ENCODE data around the gene ARID1B. TPM values are rescaled to one million over a fixed set of nuclear protein-coding genes. Genes with fewer than 3 reads are reported as not detected.

Gene ARID1B
- total and polyA plus RNA-seq, 2 donors (not counting 1 experiment from before 2014, with no cell fraction given), result 47.2 to 280 TPM

DNA sequence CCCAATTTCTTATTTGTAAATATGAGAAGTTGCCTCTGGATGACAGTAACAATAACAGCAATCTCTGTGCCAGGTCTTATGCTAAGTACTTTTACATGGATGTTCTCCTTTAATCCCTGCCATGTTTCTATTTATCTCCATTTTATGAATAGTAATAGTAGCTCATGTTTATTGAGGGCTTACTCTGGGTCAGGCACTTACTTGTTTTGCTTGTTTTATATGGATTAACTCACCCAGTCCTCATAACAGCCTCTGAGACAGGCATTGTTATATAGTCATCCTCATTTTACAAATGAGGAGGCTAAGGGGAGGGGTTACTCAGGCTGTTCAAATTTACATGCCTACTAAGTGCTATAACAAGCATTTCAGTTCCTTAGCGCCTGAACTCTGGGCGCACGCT, 64.3 kb downstream of the ARID1B start:
- no peak overlapping the region for H3K4me3 ChIP-seq (ENCODE audit: control extremely low read depth in 1 of 5, extremely low read depth in 1 of 5, insufficient read depth in 1 of 5, low read depth in 2 of 5, low read length in 4 of 5)
- H3K27ac Mint-ChIP-seq, result no peak overlapping the region
- peaks cover 47 to 52% of the 10 kb centered on the region in 2 donors for H3K4me1 ChIP-seq (ENCODE audit: control insufficient read depth in 2 of 2, insufficient read depth in 2 of 2, low read length in 2 of 2)
- no peak overlapping the region for H3K9ac ChIP-seq (ENCODE audit: low read length)
- ATAC-seq (ENCODE audit: low read depth) (no peak), DNase-seq (no peak)
- no peaks in the 10 kb centered on the region for H3K27me3 Mint-ChIP-seq
- no peak overlapping the region for H3K4me2 ChIP-seq (replicated peaks; ENCODE audit: low read depth, low read length, poor library complexity, severe bottlenecking)
- H3K4me3 Mint-ChIP-seq, result no peak overlapping the region
- peaks cover 69% of the 10 kb centered on the region for H3K4me1 Mint-ChIP-seq
- peaks cover 48% of the 10 kb centered on the region for H4K20me1 ChIP-seq (ENCODE audit: control insufficient read depth, insufficient read depth, low read length, poor library complexity, severe bottlenecking)
- ChIA-PET POLR2A (no interaction called here), CTCF (no interaction called here)
- no peak overlapping the region for H3K27ac ChIP-seq (ENCODE audit: low read length in 2 of 2)
- H3K27me3 ChIP-seq (replicated peaks in 1 of 4; ENCODE audit: control extremely low read depth in 1 of 4, control insufficient read depth in 3 of 4, insufficient read depth in 4 of 4, low read length in 3 of 4), result no peaks in the 10 kb centered on the region
- H3K9me3 Mint-ChIP-seq (ENCODE audit: insufficient read depth), result no peaks in the 10 kb centered on the region
- H3K9me3 ChIP-seq (ENCODE audit: control extremely low read depth in 1 of 3, control insufficient read depth in 2 of 3, insufficient read depth in 1 of 3, low read length in 2 of 3), result peaks cover 0 to 3% (median 0%) of the 10 kb centered on the region in 3 donors
- WGBS (ENCODE audit: insufficient coverage), result no CpG with 5 or more reads among the region's 3 CpGs
- peaks cover 96% of the 10 kb centered on the region for H3K79me2 ChIP-seq (ENCODE audit: control insufficient read depth, insufficient read depth, low read length)
- TF ChIP-seq EZH2 (IDR thresholded peaks at IDR 0.05; ENCODE audit: borderline replicate concordance, insufficient read depth, low read depth, low read length, poor library complexity, severe bottlenecking) (no peak), CTCF (IDR thresholded peaks at IDR 0.05) (no peak)
- intact Hi-C loops (cut with micrococcal nuclease), result loop anchor here (1.0 to 5.0 kb wide), 2 partner anchors 8 to 34 kb away; no protein-coding TSS in a partner anchor
- peaks cover 0 to 1% of the 10 kb centered on the region in 2 experiments for H3K36me3 ChIP-seq (replicated peaks in 1 of 2; ENCODE audit: control extremely low read depth in 1 of 2, control insufficient read depth in 1 of 2, extremely low read depth in 1 of 2, insufficient read depth in 2 of 2, low read length in 1 of 2)
- H2AFZ ChIP-seq (ENCODE audit: insufficient read depth, low read depth, low read length, poor library complexity, severe bottlenecking), result no peak overlapping the region

GRCh38 chr6:156842598-156843250, 65.5 kb downstream of the ARID1B start:
- H3K9me3 ChIP-seq (ENCODE audit: control extremely low read depth in 1 of 3, control insufficient read depth in 2 of 3, insufficient read depth in 1 of 3, low read length in 2 of 3), result peaks cover 0 to 3% (median 0%) of the 10 kb centered on the region in 3 donors
- intact Hi-C loops (cut with micrococcal nuclease), result loop anchor here (5.0 kb wide), 1 partner anchor 35 kb away; no protein-coding TSS in a partner anchor
- no peaks in the 10 kb centered on the region for H3K36me3 ChIP-seq (replicated peaks in 1 of 2; ENCODE audit: control extremely low read depth in 1 of 2, control insufficient read depth in 1 of 2, extremely low read depth in 1 of 2, insufficient read depth in 2 of 2, low read length in 1 of 2)
- Mint-ChIP-seq H3K27ac (peak overlapping the region; percentile 16), H3K27me3 (no peaks in the 10 kb centered on the region), H3K4me3 (no peak overlapping the region), H3K9me3 (ENCODE audit: insufficient read depth) (no peaks in the 10 kb centered on the region), H3K4me1 (peaks cover 81% of the 10 kb centered on the region)
- ChIA-PET CTCF (no interaction called here), POLR2A (no interaction called here)
- H3K4me1 ChIP-seq (ENCODE audit: control insufficient read depth in 2 of 2, insufficient read depth in 2 of 2, low read length in 2 of 2), result peaks cover 57 to 60% of the 10 kb centered on the region in 2 donors
- peaks cover 98% of the 10 kb centered on the region for H3K79me2 ChIP-seq (ENCODE audit: control insufficient read depth, insufficient read depth, low read length)
- H3K4me3 ChIP-seq (ENCODE audit: control extremely low read depth in 1 of 5, extremely low read depth in 1 of 5, insufficient read depth in 1 of 5, low read depth in 2 of 5, low read length in 4 of 5), result no peak overlapping the region
- no CpG with 5 or more reads among the region's 3 CpGs for WGBS (ENCODE audit: insufficient coverage)
- ATAC-seq (ENCODE audit: low read depth), result no peak
- H3K4me2 ChIP-seq (replicated peaks; ENCODE audit: low read depth, low read length, poor library complexity, severe bottlenecking), result no peak overlapping the region
- peak overlapping the region in 1 of 2 donors; percentile 22 for H3K27ac ChIP-seq (ENCODE audit: low read length in 2 of 2)
- H4K20me1 ChIP-seq (ENCODE audit: control insufficient read depth, insufficient read depth, low read length, poor library complexity, severe bottlenecking), result peaks cover 51% of the 10 kb centered on the region
- H3K27me3 ChIP-seq (replicated peaks in 1 of 4; ENCODE audit: control extremely low read depth in 1 of 4, control insufficient read depth in 3 of 4, insufficient read depth in 4 of 4, low read length in 3 of 4), result no peaks in the 10 kb centered on the region
- no peak for TF ChIP-seq CTCF (IDR thresholded peaks at IDR 0.05)
- no peak for TF ChIP-seq EZH2 (IDR thresholded peaks at IDR 0.05; ENCODE audit: borderline replicate concordance, insufficient read depth, low read depth, low read length, poor library complexity, severe bottlenecking)
- no peak for DNase-seq
- no peak overlapping the region for H2AFZ ChIP-seq (ENCODE audit: insufficient read depth, low read depth, low read length, poor library complexity, severe bottlenecking)
- no peak overlapping the region for H3K9ac ChIP-seq (ENCODE audit: low read length)
